ENCODE measurements around the gene NRP1.
"Not testable (repeated sequence)": the region's sequence is repeated elsewhere in the genome, so short reads cannot be mapped to it uniquely, and the experiment has no call there.

Gene NRP1

DNA sequence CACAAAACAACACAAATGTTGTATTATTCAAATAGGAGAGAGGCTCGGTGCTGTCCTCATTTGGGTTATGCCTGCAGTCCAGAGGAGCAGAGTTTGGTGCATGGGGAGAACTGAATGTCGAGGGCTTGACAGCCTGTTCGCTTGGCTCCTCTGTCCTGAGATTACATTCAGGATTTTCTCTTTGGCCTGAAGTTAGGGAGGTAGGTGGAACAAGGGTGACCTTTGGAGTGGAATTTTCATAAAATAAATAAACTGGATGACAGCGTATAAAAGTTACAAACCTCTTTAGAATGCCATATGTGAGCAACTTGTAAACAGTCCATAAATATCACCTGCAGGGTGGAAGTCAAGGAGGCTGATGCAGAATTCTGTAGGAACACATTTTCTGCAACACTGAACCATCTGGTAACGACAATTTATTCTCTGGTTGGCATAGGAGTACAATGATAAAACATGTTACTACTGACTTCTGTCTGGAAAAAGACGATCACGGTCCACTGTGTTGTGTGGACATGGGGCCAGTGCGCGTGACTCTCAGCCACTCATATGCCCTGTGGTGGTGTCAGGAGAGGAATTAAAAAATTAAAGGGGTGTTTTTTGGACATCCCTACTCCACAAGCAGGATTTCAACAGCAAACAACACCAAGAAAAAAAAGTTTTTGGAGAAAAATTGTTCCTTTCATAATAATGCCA lies 33.2 kb downstream of the NRP1 start:
- no peaks in the 10 kb centered on the region for H3K9me3 ChIP-seq (ENCODE audit: severe bottlenecking)
- H3K36me3 ChIP-seq (ENCODE audit: low read depth): peaks cover 49% of the 10 kb centered on the region
- H3K4me3 ChIP-seq (ENCODE audit: severe bottlenecking): no peak overlapping the region
- H3K4me1 ChIP-seq (ENCODE audit: insufficient read depth, poor library complexity, severe bottlenecking): no peaks in the 10 kb centered on the region
- TF ChIP-seq CTCF (IDR thresholded peaks at IDR 0.05; ENCODE audit: poor library complexity, severe bottlenecking): no peak
- no peak for DNase-seq (ENCODE audit: low spot score)
- H3K27ac ChIP-seq (ENCODE audit: poor library complexity, severe bottlenecking): no peak overlapping the region
- H3K27me3 ChIP-seq (ENCODE audit: insufficient read depth, poor library complexity, severe bottlenecking): no peaks in the 10 kb centered on the region
- ATAC-seq (ENCODE audit: low read depth): no peak

GRCh38 chr10:33300544-33300943 lies 33.9 kb downstream of the NRP1 start:
- not testable (repeated sequence) for H3K4me1 ChIP-seq (ENCODE audit: insufficient read depth, poor library complexity, severe bottlenecking); H3K4me3 ChIP-seq (ENCODE audit: severe bottlenecking); DNase-seq (ENCODE audit: low spot score); H3K27me3 ChIP-seq (ENCODE audit: insufficient read depth, poor library complexity, severe bottlenecking); H3K27ac ChIP-seq (ENCODE audit: poor library complexity, severe bottlenecking); H3K9me3 ChIP-seq (ENCODE audit: severe bottlenecking); ATAC-seq (ENCODE audit: low read depth)
- H3K36me3 ChIP-seq (ENCODE audit: low read depth): peaks cover 50% of the 10 kb centered on the region

DNA sequence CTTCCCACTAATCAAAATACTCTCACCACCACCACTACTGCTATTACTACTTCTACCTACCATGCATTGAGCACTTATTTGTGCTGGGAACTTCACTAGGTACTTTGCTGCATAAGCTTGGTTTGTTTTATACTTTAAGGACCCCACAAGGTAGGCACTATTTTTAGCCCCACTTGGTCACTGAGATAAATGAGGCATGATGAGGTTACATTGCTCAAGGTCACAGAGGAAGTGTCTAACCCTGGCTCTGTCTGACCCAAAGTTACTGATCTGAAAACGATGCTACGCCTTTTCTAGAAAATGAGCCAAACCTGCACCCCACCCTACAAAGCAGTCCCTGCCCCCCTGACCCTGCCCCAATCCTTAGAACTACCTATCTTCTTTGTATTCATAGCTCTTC lies 35.6 kb downstream of the NRP1 start:
- DNase-seq (ENCODE audit: low spot score): no peak
- Histone ChIP-seq H3K9me3 (ENCODE audit: severe bottlenecking) (no peaks in the 10 kb centered on the region), H3K4me1 (ENCODE audit: insufficient read depth, poor library complexity, severe bottlenecking) (no peaks in the 10 kb centered on the region), H3K4me3 (ENCODE audit: severe bottlenecking) (no peak overlapping the region), H3K27ac (ENCODE audit: poor library complexity, severe bottlenecking) (no peak overlapping the region), H3K27me3 (ENCODE audit: insufficient read depth, poor library complexity, severe bottlenecking) (no peaks in the 10 kb centered on the region), H3K36me3 (ENCODE audit: low read depth) (peaks cover 51% of the 10 kb centered on the region)
- no peak for TF ChIP-seq CTCF (IDR thresholded peaks at IDR 0.05; ENCODE audit: poor library complexity, severe bottlenecking)
- ATAC-seq (ENCODE audit: low read depth): no peak

GRCh38 chr10:33298110-33298509 lies 36.4 kb downstream of the NRP1 start:
- Histone ChIP-seq H3K27ac (ENCODE audit: poor library complexity, severe bottlenecking) (no peak overlapping the region), H3K9me3 (ENCODE audit: severe bottlenecking) (no peaks in the 10 kb centered on the region), H3K27me3 (ENCODE audit: insufficient read depth, poor library complexity, severe bottlenecking) (no peaks in the 10 kb centered on the region), H3K4me1 (ENCODE audit: insufficient read depth, poor library complexity, severe bottlenecking) (no peaks in the 10 kb centered on the region), H3K4me3 (ENCODE audit: severe bottlenecking) (no peak overlapping the region), H3K36me3 (ENCODE audit: low read depth) (peaks cover 52% of the 10 kb centered on the region)
- DNase-seq (ENCODE audit: low spot score) (no peak), ATAC-seq (ENCODE audit: low read depth) (no peak; the same call in 2 of the 3 replicates)
- TF ChIP-seq CTCF (IDR thresholded peaks at IDR 0.05; ENCODE audit: poor library complexity, severe bottlenecking): no peak

GRCh38 chr10:33295851-33296250 lies 38.6 kb downstream of the NRP1 start:
- Histone ChIP-seq H3K4me1 (ENCODE audit: insufficient read depth, poor library complexity, severe bottlenecking) (peaks cover 16% of the 10 kb centered on the region), H3K9me3 (ENCODE audit: severe bottlenecking) (no peaks in the 10 kb centered on the region), H3K4me3 (ENCODE audit: severe bottlenecking) (no peak overlapping the region), H3K27ac (ENCODE audit: poor library complexity, severe bottlenecking) (no peak overlapping the region), H3K27me3 (ENCODE audit: insufficient read depth, poor library complexity, severe bottlenecking) (no peaks in the 10 kb centered on the region), H3K36me3 (ENCODE audit: low read depth) (peaks cover 35% of the 10 kb centered on the region)
- ATAC-seq (ENCODE audit: low read depth) (no peak), DNase-seq (ENCODE audit: low spot score) (no peak)
- no peak for TF ChIP-seq CTCF (IDR thresholded peaks at IDR 0.05; ENCODE audit: poor library complexity, severe bottlenecking)
